DMS 273 treated with DMSO at 0.1 percent for 48 hours (cell line): ENCODE results near the gene CALHM3.

Experiments used
- DNase-seq: peaks from one replicate; lab custom pipeline; 2025; lab: John Stamatoyannopoulos, UW

Gene CALHM3

GRCh38 chr10:103474077-103474476 lies 5.0 kb downstream of the CALHM3 start:
- DNase-seq, result no peak

DNA sequence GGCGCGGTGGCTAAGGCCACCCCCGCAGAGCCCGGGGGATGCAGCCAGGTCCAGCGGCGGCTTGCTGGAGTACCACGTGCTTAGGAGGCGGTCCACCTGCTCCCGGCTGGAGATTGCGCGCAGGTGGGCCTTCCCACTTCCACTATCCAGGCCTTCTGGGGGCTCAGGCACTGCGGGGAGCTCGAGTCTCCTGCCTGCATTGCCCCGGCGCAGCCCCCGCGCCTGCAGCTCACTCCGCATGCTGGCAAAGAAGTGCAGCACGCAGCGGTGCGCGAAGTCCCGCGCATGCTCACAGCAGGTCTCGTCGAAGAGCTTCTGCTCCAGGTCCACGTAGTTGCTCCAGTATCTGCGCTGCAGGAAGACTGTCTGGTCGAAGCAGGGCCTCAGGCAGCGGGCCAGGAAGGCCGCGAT lies 5.8 kb downstream of the CALHM3 start:
- no peak for DNase-seq

- DNase-seq, result no peak
Observed at GRCh38 chr10:103472005-103472404, 7.0 kb downstream of the CALHM3 start.

DNA sequence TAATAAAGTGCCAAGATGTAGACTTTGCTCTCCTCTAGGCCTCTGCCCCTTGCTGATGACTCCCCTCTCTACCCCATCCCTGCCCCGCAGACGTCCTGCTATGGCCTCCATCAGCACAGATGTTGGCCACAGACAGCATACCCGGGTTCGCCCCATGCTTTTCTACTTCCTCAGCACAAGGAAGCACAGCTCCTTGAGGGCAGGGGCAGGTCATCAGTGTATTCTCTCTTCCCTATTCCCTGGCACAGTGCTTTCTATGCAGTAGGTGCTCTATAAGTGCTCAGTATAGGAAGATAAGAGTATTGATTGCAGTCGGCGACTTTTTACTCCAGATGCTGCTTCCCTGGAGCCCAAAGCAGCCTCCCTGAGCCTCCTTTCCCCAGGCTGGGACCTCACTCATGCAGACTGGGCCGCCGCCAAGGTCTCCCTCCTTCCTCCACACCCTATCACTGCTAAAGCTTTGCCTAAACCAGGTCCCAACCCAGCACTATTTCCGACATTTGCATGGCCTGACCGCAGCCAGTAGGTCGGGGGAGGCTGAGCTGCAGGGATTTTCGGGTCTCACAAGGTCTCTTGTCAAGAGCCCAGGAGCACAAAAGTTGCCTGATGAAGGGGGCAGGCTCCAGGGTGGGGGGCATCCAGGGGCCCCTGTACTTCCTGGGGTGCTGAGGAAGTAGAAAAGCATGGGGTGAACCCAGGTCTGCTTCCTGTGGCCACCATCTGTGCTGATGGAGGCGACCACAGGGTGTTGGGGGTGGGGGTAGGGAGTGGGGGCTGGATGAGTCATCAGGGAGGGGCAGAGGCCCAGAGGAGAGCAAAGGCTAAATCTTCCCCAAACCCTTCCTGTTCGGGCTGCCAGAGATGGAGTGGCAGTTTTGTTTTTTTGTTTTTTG lies 8.0 kb downstream of the CALHM3 start:
- DNase-seq, result no peak

DNA sequence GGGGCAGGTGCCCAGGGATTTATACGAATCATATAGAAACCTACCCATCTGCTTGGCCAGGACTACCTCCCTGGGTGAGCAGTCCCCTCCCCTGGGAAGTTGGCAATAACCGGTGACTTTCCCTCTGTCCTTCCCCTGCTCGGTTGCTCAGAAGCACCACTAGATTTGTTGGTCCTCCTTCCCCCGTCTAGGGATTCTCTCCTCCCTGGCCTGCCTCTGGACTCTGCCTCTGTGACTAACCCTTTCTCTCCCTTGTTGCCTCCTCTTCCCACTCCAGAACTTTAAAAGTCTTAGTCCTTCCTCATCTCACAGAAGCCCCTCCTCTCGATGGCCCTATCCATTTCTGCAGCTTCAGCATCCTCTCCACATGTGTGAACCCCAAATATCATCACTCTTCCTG lies 9.8 kb downstream of the CALHM3 start:
- no peak for DNase-seq

DNA sequence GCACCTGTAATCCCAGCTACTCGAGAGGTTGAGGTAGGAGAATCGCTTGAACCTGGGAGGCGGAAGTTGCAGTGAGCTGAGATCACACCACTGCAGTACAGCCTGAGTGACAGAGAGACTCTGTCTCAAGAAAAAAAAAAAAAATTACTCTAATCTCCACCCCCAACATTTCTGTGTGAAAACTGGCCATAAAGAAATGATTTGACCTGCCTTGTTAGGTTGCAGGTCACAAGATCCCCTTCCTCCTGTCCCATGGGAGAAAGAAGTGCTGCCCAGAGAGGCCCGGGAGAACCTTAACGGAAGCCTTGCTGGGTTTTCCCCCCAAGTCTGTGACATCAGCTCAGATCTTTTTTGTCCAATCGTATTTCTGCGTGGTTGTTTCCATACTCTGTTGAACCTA lies 11.6 kb downstream of the CALHM3 start:
- DNase-seq, result no peak

DNA sequence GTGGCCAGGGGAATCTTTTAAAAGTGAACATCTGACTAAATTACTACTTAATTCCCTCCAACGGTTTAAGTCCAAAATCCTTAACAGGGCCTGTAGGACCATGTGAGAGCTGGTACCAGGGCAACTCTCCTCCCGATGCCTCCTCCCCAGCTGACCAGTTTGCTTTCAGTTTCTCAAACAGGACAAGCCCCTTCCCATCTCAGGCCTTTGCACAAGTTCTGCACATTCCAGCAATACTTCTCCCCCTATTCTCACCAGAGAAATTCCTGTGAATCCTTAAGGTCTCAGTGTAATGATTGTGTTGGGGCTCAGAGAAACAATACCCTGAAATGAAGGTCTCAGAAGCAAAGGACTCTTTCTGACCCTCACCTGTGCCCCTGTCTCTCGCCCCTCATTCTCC lies 12.3 kb downstream of the CALHM3 start:
- no peak for DNase-seq

- no peak for DNase-seq
Observed at GRCh38 chr10:103465411-103466179, 13.4 kb downstream of the CALHM3 start.

DNA sequence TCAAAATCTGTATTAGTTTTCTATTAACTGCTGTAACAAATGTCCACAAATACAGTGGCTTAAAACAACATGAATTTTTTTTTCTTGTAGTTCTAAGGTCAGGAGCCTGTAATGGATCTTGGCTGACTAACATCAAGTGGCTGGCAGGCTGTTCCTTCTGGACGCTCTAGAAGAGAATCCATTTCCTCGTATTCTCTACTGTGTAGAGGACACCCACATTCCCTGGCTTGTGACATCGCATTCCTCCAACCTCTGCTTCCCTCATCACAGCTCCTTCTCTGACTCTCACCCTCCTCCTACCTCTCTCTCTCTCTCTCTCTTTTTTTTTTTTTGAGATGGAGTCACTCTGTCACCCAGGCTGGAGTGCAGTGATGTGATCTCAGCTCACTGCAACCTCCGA lies 15.5 kb downstream of the CALHM3 start:
- no peak for DNase-seq

- no peak for DNase-seq
Observed at GRCh38 chr10:103459615-103460014, 19.4 kb downstream of the CALHM3 start.

DNA sequence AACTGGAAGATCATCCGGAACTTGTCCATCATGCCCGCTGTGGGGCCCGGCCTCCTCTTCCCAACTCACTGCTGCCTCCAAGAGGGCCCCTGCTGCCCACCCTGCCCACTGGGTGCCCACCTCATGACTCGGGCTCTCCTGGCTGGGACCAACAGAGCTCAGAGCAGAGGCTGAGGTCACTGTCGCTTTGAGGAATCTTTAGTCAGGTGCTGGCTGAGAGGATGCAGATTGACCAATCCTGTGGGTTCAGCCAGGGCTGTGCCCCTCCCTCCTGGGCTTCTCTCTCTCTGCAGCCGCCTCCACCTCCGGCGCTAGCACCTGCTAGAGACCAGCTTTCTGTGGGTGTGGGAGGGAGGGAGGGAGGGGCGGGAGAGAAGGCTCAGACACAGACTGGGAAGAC lies 20.3 kb downstream of the CALHM3 start, which contains the start of gene CALHM1:
CALHM1 (minus strand) TSS at position 181 of the 400 bp plus-strand sequence; CDS start at position 32, 149 bp downstream.
- DNase-seq, result no peak

GRCh38 chr10:103457896-103458583 lies 21.0 kb downstream of the CALHM3 start:
- DNase-seq, result no peak

- no peak for DNase-seq
Observed at GRCh38 chr10:103457176-103457712, 21.8 kb downstream of the CALHM3 start.

- no peak for DNase-seq
Observed at GRCh38 chr10:103456074-103456660, 22.9 kb downstream of the CALHM3 start.

DNA sequence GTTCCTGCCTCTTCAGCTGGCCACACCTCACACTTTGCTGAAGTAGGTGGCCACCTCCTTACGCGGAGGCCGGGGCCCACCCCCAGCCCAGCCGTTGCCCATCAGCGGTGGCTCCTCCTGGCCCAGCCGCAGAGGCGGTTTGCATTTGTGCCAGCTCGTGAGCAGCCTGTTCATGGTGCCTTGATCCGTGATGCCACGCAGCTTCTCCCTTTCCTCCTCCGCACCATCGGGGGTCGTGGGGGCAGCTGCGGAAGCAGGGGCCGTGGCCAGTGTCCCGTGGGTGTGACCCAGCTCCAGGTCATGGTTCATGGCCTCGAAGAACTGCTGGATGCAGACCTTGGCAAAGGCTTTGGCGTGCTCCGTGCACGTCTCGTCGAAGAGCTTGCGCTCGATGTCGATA lies 23.8 kb downstream of the CALHM3 start:
- no peak for DNase-seq

DNA sequence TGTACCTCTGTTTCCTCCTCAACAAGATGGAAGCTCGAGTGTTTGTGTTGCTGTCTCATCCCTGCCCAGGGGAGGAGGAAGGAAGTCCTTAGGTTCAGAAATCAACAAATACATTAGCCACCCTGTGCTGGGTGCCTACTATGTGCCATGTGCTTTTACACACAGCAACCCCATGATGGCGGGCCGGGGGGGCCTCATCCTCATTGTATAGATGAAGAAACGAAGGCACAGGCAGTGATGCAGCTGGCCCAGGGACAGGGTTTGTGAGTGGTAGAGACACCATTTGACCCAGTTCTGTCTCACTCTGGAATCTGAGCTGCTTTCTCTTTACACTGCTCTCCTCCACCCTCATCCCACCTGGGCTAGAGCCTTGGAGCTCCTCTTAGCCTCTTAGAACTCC lies 25.0 kb downstream of the CALHM3 start:
- no peak for DNase-seq

GRCh38 chr10:103452506-103453230 lies 26.4 kb downstream of the CALHM3 start:
- DNase-seq, result no peak

DNA sequence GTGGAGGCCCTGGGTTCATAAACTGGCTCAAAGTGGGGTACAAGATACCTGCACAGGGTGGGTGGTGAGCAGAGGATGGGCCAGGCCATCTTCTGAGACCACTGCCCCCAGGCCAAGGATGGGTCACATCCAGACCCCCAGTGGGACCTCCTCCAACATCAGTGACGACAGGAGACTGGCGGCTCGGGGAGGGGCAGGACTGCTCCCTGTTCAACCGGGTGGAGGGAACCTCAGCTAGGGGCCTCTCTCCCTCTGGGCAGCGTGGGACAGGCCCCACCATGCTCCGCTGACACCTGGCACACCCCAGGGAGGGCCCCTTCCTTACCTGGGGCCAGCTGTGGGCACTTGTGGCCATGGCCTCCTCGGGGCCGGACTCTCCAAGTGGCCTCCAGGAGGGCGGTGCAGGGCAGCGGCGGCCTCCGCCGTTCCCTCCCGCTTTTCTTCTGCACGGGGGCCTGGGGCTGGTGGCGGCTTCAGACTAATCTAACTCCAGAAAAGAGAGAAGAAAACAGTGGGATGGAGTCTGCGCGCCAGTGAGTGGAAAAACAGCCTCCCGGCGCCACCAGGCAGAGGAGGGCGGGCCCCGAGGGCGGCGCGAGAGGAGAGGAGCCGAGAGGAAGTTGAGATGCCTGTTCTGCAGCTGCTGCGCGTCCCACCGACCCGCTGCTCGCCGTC lies 27.1 kb downstream of the CALHM3 start, which contains the start of gene CALHM2:
CALHM2 (minus strand) TSS at position 540 of the 675 bp plus-strand sequence. CDS start 2,429 bp downstream, outside the sequence.
- DNase-seq, result no peak

GRCh38 chr10:103451091-103451813 lies 27.8 kb downstream of the CALHM3 start:
- no peak for DNase-seq
